LNCaP clone FGC (cell line): ENCODE results near the gene SLC39A11.

Source experiments
- DNase-seq: peaks from one replicate; pipeline ENCODE4 v3.0.0-alpha.2; 2011; ENCODE audit warnings: low read depth
- H3K4me3 ChIP-seq: 2 replicates; pipeline ENCODE4 v1.5.1; 2011; ENCODE audit warnings: mild to moderate bottlenecking, low read depth, low read length, control low read depth
- CTCF ChIP-seq: IDR thresholded peaks from 2 replicates; pipeline ENCODE4 v1.5.1; 2012; ENCODE audit warnings: mild to moderate bottlenecking; ENCODE audit not compliant: control insufficient read depth, insufficient read depth; ENCODE audit errors: extremely low read depth

The SLC39A11 gene

GRCh38 chr17:72915625-72916081, 176.8 kb downstream of the SLC39A11 start:
- no peak for TF ChIP-seq CTCF
- H3K4me3 ChIP-seq: no peak overlapping the region
- no peak for DNase-seq

GRCh38 chr17:72913142-72913682, 179.3 kb downstream of the SLC39A11 start:
- H3K4me3 ChIP-seq: no peak overlapping the region
- DNase-seq: no peak
- TF ChIP-seq CTCF: no peak

DNA sequence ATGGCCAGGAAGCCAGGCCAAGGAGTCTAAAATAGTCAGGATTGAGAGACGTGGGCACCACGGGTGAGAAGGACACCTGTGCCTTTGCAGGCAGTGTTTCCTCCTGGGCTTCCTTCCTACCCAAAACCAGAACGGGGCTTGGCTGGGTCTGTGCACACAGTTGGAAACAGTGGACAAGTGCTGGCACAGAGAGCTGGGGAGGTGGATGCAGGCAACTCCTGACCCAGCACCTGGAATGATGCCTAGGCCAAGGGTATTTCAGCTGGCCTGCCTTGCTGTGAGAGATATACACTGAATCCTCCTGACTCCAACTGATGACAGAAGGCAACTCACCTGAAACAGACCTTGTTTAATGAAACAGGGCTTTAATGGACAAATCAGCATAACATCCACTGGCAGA, 186.2 kb downstream of the SLC39A11 start:
- DNase-seq: no peak
- H3K4me3 ChIP-seq: no peak overlapping the region
- no peak for TF ChIP-seq CTCF

GRCh38 chr17:72903522-72903921, 189.0 kb downstream of the SLC39A11 start:
- TF ChIP-seq CTCF: no peak
- no peak for DNase-seq
- H3K4me3 ChIP-seq: no peak overlapping the region

- TF ChIP-seq CTCF: no peak
- no peak overlapping the region for H3K4me3 ChIP-seq
- no peak for DNase-seq
Observed at GRCh38 chr17:72901657-72902056, 190.8 kb downstream of the SLC39A11 start.

- H3K4me3 ChIP-seq: no peak overlapping the region
- no peak for TF ChIP-seq CTCF
Observed at GRCh38 chr17:72901083-72901482, 191.4 kb downstream of the SLC39A11 start.

DNA sequence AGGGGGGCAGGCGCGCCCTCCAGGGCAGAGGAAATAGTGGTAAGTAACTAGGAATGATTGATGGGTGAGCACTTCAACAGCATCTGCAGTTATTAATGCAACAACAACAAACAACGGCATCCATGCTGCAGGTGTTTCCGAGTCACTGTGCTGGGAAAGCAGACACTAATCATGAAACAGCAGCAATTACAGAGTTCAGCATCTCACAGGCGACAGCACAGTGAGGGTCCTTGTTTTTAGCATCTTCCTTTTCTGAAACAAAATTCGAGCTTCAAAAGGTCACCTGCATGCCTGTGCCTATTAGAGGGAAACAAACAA, 191.9 kb downstream of the SLC39A11 start:
- no peak for TF ChIP-seq CTCF
- no peak overlapping the region for H3K4me3 ChIP-seq
- no peak for DNase-seq

More at GRCh38 chr17:72901083-72901482, 191.4 kb downstream of the SLC39A11 start:
- DNase-seq: no peak
